Measurements from ENCODE around the gene FAM81B.

DNA sequence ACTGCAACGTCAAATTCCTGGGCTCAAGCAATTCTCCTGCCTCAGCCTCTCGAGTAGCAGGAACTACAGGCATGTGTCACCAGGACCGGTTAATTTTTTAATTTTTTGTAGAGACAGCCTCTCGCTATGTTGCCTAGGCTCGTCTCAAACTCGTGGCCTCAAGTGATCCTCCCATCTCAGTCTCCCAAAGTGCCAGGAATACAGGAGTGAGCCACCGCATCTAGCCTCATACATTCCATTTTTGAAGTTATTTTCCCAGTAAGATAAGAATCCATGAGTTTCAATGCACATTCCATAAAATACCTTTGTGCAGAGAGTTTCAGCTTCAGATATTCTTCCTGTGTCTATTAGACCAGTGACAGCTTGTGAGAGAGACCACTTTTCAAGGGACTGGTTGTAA, 93.3 kb downstream of the FAM81B start:
- TF ChIP-seq SUZ12 (IDR thresholded peaks at IDR 0.05) (no peak), BHLHE40 (IDR thresholded peaks at IDR 0.05; ENCODE audit: borderline replicate concordance) (no peak), SP1 (IDR thresholded peaks at IDR 0.05) (no peak), FOXM1 (IDR thresholded peaks at IDR 0.05; ENCODE audit: borderline replicate concordance) (no peak), ELF4 (IDR thresholded peaks at IDR 0.05) (no peak), ZNF384 (IDR thresholded peaks at IDR 0.05) (no peak), FOXA1 (IDR thresholded peaks at IDR 0.05) (no peak), LEF1 (IDR thresholded peaks at IDR 0.05; ENCODE audit: borderline replicate concordance) (no peak), TARDBP (IDR thresholded peaks at IDR 0.05) (no peak)
